Fibroblast of skin of right quadriceps (primary cell): ENCODE measurements around the gene ARHGAP42.
"Not testable (repeated sequence)": the region's sequence is repeated elsewhere in the genome, so short reads cannot be mapped to it uniquely, and the experiment has no call there.

Experiments used
- DNase-seq: peaks from one replicate; pipeline ENCODE4 v3.0.0-alpha.2; 2013

The ARHGAP42 gene

DNA sequence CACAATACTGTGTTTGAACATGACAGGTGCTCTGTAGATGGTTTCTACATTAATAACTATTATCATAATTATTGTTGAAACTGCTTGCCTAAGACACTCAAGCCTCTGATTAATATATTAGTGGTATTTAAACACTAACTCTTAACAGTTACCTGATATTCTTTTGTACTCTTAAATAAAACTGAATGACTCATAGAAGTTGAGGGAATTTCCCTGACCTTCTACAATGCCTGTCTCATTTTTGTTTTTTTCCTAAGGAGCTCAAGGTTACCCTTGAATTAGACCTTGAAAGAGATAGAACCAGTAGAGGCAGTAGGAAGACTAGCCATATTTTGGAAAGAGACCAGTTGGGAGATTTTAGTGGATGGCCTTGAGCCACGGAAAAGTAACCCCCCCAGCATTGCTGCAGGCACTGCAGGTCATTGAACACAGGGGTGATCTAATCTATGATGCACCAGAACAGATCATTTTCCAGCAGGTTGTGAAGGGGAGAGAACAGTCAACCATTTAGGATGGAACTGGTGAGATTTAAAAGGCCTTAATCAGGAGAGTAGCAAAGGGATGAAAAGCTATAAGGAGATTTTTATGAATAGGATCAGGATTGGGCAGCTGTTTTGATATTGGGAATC, 294.2 kb downstream of the ARHGAP42 start:
- no peak for DNase-seq

DNA sequence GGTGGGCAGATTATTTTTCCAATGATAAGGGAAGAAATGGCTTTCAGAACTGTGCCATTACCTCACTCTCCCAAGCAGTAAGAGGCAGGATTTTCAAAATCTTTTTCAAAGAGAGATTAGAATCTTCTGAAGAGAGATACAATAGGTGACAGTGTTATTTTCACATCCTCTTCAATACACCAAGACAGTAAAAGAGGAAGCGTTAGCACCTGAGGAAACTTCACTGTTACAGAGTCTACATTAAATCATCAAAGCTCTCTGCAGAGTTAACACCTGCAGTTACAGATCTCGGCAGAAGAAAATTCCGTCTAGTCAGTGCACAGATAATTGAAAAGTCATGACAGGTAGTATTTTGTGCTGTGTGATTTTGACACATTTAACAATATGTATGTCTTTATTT, 297.6 kb downstream of the ARHGAP42 start:
- DNase-seq = no peak

DNA sequence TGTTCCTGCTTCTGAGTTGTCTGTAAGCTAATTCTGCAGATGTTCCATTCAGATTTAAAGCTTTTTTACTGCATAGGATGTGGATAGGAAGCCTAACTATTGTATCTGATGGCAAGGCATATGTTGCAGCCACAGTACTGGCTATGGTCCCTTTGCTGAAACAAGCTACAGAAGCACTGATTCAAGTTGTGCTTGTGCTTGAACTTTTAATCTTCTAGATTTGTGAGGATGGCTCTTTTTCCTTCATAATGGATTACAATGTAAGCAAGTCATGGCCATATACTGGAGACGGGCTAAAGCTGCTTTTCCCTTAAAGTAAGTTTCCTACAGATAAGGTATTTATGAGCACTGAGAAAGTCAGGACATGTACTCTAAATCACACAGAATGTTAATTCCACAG, 303.8 kb downstream of the ARHGAP42 start:
- DNase-seq = no peak

DNA sequence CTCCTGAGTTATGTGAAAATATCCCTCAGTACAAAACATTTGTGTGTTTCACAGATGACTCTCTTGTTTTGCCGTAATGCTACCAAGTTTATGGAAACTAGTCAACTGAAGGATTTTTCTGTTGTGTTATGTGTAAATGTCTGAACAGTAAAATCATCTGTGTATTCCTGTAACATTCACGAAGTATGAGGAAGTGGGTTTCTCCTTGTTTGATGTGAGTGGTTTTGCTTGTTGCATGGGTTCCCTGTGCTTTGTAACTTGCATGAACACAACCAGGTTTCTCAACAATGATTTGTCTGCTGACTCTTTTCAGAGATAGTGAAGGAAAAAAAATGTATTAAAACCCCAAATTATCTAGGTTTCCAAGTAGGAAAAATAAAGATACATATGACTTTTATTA, 304.5 kb downstream of the ARHGAP42 start:
- peak; percentile 11 for DNase-seq

DNA sequence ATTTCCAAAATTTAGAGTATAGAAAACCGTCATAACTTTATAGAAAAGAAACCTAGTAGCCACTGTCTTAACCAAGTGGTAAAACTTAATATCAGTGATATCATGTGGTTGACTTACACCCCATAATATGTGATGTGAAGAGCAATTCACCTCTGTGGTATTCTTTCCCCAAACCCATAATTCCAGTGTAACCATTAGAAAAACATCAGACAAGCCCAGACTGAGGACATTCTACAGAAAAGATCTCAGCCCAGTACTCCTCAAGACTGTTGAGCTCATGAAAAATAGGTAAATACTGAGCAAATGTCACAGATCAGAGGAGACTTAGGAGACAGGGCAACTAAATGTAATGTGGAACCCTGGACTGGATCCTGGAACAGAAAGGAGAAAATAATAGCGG, 307.9 kb downstream of the ARHGAP42 start:
- no peak for DNase-seq

DNA sequence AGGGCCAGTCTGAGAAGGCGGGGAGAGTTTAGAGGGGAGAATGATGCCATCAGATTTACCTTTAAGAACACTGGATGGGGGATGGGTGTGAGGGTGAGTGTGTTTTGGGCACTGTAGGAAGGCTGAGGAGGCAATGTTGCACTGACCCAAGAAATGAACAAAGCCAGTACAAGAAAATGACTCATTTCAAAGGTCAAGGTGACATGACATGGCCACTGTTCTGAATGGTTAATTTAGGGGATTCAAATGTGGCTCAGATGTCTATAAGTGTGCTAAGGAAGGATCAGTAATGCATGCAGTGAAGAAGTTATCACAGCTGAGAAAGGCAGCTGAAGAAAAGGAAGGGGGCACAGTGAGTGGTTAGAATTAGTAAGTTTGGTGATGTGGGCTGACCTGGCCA, 312.7 kb downstream of the ARHGAP42 start:
- DNase-seq = no peak

DNA sequence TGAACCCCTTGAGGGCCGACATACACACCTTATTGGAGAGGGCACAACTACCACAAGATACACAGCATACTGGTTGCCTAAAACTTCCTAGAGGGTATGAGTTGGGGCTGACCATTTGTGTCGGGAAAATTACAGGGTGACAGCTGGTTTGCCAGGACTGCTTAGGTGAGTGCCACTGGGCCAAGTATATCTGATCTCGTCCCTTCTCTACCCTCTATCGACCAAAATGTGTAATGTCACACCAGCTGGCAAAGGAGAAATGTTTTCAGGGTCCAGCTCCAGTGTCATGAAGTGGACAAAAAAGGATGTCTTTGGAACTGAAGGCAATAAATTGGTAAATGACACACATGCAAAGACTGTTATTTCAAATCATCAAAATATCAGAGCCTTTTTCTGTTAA, 316.4 kb downstream of the ARHGAP42 start:
- DNase-seq = no peak

DNA sequence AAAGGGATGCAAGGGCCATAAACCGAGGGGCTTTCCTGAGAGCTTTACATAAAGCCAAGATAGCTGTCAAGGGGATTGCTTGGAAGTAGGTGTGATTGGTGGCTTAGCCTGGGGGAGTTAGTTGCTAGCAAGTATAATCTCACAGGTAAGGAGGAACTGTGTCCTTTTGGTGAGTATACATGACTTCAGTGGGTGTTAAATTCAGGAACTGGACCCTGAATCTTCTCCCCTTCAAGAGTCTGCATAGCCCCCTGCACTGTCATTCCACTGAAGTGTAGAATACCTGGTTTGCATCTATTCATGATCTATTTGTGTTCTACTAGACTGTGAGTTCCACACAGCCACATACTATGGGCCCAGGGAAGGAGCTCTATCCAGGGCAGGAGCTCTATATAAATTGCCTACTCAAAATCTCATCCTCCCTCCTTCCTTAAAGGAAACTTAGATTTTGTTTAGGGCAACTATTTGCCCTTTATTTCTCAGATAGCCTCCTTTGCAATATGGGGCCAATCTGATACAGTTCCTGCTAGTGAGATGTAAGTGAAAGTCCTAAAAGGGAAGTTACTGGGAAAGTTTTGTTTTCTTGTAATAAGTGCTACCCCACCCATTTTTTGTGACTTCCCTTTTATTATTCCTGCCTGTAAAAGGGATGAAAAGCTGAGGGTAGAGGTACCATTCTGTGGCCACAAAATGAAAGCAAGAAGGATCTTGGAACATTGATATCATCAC, 322.0 kb downstream of the ARHGAP42 start:
- DNase-seq = no peak

DNA sequence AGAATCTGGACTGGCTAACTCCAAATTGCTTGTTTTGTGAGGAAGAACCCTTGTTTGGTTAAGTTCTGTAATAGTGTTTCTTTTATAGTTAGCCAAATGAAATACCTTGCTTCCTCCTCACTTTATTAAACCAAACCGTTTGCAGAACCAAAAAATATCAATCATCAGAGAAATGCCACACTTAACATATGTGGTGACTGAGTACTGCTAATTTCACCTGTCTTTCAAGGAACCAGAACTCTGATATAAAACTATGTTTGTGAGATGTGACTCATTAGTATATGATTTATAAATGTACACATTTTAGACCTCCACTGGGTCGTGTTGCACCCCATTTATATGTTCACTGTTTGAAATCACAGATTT, 322.6 kb downstream of the ARHGAP42 start:
- no peak for DNase-seq

DNA sequence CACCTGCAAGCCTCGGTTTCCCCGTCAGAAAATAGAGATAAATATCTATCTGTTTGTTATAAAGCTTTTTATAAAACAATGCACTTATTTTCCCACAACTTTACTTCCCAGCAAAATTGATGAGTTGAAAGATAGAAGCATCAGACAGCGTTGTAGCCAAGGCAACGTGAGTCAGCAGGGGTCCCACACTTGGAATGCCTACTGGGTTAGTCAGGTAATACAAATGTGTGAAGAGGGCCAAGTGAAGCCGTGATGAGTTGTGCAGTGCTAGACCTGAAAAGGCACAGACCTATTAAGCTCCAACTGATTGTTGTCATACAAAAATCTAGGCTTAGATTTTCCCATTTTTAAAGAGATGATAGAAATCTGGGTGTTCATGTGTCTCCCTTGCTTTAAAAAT, 323.8 kb downstream of the ARHGAP42 start:
- peak; percentile 13 for DNase-seq

DNA sequence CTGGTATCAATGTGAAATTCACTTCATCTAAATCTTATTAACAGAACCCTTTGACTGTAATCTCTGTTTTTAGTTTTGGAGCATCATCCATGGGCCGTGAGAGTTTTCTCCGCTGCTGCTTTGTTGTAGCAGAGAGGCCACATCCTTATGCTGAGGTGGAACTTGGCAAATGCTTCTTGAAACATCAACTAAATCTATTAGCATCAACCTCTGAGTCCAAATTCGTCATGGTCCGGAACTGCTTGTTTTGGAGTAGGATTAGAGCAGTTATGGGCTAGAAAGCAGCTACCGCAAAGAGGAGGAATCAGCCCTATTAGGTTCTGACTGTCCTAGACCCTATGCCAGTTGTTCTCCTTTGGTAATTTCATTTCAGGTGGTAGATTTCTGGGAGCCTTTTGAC, 324.8 kb downstream of the ARHGAP42 start:
- no peak for DNase-seq

DNA sequence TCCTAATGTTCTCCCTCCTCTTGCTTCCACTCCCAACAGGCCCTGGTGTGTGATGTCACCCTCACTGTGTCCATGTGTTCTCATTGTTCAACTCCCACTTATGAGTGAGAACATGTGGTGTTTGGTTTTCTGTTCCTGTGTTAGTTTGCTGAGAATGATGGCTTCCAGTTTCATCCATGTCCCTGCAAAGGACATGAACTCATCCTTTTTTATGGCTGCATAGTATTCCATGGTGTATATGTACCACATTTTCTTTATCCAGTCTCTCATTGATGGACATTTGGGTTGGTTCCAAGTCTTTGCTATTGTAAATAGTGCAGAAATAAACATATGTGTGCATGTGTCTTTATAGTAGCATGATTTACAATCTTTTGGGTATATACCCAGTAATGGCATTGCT, 326.6 kb downstream of the ARHGAP42 start:
- not testable (repeated sequence) for DNase-seq

DNA sequence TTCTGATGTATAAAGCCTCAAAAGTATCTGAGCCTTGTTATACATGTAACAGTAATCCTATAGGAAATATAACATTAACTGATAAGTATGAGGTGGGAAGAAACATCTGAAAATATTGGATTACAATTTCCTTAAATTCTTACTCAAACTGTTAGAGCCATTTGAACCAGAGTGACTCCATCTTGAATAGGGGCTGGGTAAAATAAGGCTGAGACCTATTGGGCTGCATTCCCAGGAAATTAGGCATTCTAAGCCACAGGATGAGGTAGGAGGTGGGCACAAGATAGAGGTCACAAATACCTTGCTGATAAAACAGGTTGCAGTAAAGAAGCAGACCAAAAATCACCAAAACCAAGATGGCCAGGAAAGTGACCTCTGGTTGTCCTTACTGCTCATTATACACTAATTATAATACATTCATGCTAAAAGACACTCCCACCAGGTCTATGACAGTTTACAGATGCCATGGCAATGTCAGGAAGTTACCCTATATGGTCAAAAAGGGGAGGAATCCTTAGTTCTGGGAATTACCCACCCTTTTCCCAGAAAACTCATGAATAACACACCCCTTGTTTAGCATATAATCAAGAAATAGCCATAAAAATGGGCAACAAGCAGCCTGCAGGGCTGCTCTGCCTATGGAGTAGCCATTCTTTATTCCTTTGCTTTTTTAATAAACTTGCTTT, 327.7 kb downstream of the ARHGAP42 start:
- DNase-seq = no peak

DNA sequence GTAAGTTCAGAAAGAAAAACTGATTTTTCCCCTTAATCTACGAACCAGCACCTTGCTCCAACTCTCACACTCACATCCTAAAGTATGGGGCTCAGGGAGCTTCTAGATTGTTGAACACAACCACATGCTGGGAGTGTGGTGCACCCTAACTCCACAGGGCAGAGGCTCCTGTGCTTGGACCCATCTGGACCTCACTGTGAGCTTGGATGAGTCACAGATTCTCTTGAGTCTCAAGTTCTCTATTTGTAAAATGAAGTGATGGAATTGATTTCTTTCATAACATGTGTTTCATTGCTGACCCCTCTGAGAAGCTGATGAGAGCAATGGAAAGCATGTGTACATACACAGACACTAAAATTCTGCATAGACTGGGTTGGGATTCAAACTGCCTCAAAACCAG, 332.8 kb downstream of the ARHGAP42 start:
- no peak for DNase-seq

DNA sequence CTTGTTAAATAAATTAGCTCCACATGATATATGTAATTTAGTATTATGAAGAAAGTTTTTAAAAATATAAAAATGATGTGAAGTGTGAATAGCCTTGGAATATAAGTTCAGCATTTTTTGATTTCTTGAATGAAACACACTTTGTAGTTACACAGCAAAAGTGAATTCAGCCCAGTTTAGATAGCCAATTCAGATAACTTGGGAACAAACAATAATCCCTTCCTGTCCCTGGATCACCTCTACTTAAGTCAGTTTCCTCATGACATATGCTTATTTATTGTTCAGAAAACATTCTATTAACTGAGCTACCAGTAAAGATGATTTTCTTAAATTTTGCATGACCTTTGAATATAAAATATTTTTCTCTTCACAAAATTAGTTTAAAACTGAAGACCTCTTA, 335.2 kb downstream of the ARHGAP42 start:
- DNase-seq = no peak

DNA sequence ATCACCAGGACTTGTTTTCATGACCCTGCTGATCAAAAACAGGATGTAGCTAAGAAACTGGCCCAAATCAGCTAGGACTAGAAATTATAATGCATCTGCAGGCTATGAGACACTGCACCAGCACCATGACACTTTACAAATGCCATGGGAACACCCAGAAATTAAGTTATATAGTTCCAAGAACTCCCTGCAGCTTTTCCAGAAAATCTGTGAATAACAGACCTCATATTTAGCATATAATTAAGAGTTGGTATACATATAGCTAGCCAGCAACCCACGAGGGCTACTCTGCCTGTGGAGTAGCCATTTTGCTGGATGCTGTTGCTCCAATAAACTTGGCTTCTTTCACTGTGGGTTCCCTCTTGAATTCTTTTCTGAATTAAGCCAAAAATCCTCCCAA, 341.6 kb downstream of the ARHGAP42 start:
- no peak for DNase-seq

DNA sequence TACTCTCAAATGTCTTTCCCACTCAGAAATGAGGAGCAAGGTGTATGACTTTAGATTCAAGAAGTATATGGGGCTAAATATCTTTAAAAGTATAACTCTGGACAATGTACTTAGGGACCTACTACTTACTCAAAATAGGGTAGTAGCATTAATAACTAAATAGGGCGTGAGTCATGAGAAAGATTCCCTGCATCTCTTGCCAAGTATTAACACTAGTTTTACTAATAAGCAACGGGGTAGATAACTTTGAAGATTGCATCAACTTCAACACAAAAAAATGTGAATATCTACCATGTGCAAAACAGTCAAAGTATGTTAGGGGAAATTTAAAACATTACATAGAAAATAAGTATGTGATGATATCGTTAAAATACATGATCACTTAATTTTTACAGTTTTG, 342.9 kb downstream of the ARHGAP42 start:
- DNase-seq = no peak

DNA sequence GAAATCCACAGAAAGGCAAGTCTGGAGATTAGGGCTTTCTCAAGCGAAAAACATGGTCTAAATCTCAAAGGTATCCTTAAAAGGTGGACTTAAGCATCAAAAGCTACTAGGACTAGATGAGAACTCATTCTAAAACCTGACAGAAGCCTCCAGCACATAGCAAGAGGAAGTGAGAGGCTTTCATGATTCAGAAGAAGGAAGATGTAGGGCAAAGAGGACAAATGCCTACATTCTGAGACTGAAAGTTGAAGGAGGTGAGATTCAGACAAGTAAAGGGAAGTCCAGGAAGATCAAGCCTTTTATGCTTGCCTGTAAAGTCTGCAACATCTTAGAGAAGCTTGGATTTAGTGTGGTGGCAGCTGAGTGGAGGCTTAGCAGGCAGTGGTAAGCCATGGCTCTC, 343.6 kb downstream of the ARHGAP42 start:
- DNase-seq = no peak

DNA sequence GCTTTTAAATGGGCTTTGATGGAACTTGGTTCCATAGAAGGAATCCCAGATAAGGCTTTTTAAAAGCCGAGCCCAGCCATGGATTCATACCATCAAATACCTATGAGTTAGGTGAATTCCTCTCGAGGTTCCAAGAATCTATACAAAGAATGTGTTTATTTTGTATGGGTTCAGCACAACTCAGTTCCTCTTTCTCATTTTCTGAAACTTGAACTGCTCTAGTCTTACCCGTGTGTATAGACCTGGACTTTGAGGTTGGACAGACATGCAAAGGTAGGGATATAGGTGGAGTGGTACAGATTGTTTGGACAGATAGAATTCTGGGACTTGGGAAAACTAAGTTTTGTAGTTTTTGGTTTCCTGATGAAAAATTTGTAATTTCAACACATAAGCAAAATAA, 344.6 kb downstream of the ARHGAP42 start:
- no peak for DNase-seq

DNA sequence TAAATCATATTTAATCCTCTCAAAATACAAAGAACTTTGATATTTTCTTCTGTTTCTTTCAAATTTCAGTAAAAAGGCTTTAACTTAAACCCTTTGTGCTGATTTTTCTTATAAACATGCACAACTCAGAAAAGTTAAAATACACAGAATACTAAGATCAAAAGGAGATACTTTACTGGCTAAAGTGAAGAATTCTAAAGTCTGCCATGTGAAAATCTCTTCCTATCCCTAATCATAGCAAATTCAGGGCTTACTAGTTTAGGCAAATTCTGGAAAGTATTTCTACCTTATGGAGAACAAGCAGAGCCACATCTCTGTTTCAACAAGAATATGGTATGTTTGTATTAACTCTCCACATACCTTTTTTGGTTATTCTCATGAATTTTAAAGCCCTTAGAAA, 345.9 kb downstream of the ARHGAP42 start:
- DNase-seq = no peak

DNA sequence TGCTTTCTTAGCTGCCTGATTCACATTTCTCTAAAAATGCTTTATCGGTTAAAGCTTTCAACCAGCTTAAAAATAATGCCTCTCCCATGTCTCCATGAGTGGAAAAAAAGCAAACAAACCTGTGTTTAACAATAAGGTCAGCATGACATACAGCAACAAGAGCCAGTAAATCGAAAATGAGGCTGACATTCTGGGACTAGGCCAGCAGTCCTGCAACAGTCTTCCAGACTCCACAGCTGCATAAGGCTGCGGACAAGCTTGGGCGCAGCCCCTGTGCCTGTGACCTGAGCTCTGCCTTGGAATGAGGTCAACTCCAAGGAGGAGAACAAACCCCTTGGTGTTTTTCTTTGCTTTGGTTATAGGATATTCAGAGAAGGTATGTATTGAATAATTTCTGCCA, 347.0 kb downstream of the ARHGAP42 start:
- no peak for DNase-seq

DNA sequence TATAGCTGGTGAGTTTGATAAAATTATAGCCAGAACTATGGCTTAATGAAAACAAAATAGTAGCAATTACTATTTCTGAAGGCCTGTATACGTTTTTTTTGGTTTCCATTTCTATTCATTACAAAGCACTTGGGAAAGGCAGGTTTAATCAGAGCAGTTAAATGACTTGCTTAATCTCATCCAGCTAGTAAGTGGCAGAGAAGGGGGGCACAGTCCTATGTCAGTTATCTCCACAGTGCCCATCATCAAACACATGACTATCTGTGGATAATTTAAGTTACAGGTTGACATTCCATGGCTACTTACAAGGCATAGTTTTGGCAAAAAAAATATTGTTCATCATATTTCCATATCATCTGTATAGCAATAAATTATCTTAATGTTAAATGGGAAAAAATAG, 348.8 kb downstream of the ARHGAP42 start:
- no peak for DNase-seq
